Measurements from ENCODE around the gene SLC25A11.

DNA sequence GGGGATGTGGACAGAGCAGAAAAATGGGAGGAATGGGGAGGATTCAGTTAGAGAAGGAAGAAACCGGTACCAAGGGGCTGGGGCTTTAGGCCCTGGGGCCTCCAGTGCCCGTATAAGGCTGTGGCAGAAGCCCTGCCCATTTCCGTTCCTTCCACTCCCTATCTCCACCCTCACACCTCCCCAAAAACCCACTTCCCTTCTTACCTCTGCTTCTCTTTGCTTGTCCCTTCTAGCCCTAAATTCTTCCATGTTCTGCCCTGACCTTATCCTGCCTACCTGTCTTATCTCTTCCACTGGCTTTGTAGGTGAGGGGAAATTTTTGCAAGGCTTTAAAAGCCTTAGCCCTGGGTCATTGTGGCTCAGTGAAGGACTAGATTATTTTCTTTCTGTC is 4.3 kb upstream of the SLC25A11 start:
- TF ChIP-seq, protein P1, sequence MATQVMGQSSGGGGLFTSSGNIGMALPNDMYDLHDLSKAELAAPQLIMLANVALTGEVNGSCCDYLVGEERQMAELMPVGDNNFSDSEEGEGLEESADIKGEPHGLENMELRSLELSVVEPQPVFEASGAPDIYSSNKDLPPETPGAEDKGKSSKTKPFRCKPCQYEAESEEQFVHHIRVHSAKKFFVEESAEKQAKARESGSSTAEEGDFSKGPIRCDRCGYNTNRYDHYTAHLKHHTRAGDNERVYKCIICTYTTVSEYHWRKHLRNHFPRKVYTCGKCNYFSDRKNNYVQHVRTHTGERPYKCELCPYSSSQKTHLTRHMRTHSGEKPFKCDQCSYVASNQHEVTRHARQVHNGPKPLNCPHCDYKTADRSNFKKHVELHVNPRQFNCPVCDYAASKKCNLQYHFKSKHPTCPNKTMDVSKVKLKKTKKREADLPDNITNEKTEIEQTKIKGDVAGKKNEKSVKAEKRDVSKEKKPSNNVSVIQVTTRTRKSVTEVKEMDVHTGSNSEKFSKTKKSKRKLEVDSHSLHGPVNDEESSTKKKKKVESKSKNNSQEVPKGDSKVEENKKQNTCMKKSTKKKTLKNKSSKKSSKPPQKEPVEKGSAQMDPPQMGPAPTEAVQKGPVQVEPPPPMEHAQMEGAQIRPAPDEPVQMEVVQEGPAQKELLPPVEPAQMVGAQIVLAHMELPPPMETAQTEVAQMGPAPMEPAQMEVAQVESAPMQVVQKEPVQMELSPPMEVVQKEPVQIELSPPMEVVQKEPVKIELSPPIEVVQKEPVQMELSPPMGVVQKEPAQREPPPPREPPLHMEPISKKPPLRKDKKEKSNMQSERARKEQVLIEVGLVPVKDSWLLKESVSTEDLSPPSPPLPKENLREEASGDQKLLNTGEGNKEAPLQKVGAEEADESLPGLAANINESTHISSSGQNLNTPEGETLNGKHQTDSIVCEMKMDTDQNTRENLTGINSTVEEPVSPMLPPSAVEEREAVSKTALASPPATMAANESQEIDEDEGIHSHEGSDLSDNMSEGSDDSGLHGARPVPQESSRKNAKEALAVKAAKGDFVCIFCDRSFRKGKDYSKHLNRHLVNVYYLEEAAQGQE (IDR thresholded peaks at IDR 0.05; ENCODE audit: insufficient read depth in 1 of 2, low read depth in 2 of 2, low read length in 2 of 2) = no peak
- TF ChIP-seq TAF1 (IDR thresholded peaks at IDR 0.05; ENCODE audit: borderline replicate concordance, insufficient read depth, low read length) (no peak), FOXP2 (optimal IDR thresholded peaks at IDR 0.05; ENCODE audit: borderline replicate concordance, extremely low read depth, extremely low read length, insufficient read depth) (no peak), POLR2AphosphoS5 (IDR thresholded peaks at IDR 0.05; ENCODE audit: low read depth, low read length) (peak; percentile 61)
